Activated CD8-positive, alpha-beta memory T cell treated with anti-CD3 and anti-CD28 coated beads, Interleukin-2, amount 50 U/mL, for 1 hour (primary cell): ENCODE results near the gene CKMT1B.
"Not testable (repeated sequence)": the region's sequence is repeated elsewhere in the genome, so short reads cannot be mapped to it uniquely, and the experiment has no call there.

Experiments
- DNase-seq: peaks from one replicate; pipeline ENCODE4 v3.0.0-alpha.2; 2020; ENCODE audit errors: extremely low read depth

The CKMT1B gene

DNA sequence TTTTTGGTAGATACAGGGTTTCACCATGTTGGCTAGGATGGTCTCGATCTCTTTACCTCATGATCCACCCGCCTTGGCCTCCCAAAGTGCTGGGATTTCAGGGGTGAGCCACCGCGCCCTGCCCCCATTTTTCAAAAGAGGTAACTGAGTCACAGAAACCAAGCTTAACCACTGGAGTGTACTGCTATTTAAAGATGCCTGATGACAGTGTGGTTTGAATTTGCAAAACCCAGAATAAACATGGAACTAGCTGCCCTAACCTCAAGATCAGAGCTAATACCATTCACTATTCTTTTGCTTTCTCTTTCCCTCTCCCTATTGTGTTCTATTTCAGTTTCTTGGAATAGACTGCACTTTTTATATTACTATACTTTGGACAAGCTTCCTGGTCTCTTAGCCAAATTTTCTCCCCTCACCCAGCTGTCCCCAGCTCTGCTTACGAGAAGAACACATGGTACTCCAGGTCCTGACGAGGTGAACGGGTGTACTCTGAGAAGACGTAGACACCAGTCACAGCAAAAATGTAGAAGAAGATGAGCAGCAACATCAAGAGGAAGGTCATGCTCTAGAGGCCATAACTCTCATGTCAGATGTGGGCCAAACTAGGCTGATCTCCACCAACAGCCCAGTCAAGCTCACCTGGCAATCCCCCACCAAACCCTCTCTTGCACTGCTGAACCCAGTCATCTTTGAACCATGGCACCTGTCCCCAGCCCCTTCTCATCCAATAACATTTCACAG is 44.8 kb downstream of the CKMT1B start:
- not testable (repeated sequence) for DNase-seq
